Chondrocyte (in vitro differentiated cells): ENCODE data around the gene FPGT. TPM values are rescaled to one million over a fixed set of nuclear protein-coding genes. Genes with fewer than 3 reads are reported as not detected.

Source experiments
- DNase-seq: peaks from one replicate; pipeline ENCODE4 v3.0.0; 2021; ENCODE audit warnings: mixed read lengths, low spot score
- H3K27ac Mint-ChIP-seq: one replicate; pipeline ENCODE4 v1.8.0; 2021; ENCODE audit warnings: mild to moderate bottlenecking, moderate library complexity, mixed read lengths; ENCODE audit not compliant: unreplicated experiment
- H3K27me3 Mint-ChIP-seq: 2 replicates; pipeline ENCODE4 v1.8.0; 2021; ENCODE audit warnings: low read depth, mixed read lengths
- H3K36me3 Mint-ChIP-seq: 2 replicates; pipeline ENCODE4 v1.8.0; 2021; ENCODE audit warnings: low read depth, mixed read lengths
- H3K4me1 Mint-ChIP-seq: 2 replicates; pipeline ENCODE4 v1.8.0; 2021; ENCODE audit warnings: low read depth, mild to moderate bottlenecking, mixed read lengths
- H3K4me3 Mint-ChIP-seq: one replicate; pipeline ENCODE4 v1.8.0; 2021; ENCODE audit warnings: mild to moderate bottlenecking, moderate library complexity, mixed read lengths; ENCODE audit not compliant: unreplicated experiment
- H3K9me3 Mint-ChIP-seq: 2 replicates; pipeline ENCODE4 v1.8.0; 2021; ENCODE audit warnings: low read depth, mixed read lengths
- total RNA-seq: library from RNA; stranded (reverse); gene quantifications from 3 replicates; pipeline ENCODE4 v1.2.1, GENCODE V29; 2021
- TF ChIP-seq, protein P1 (sequence below): fragments of 200-600 bp; sonication (generic); IDR thresholded peaks from 2 replicates; pipeline ENCODE4 v1.5.0; 2021; ENCODE audit warnings: antibody characterized with exemption, mild to moderate bottlenecking, moderate library complexity

FPGT gene
- total RNA-seq, 1 donor from 2014 or later = 11.8 TPM

GRCh38 chr1:74180490-74180889 is 17.6 kb upstream of the FPGT start:
- H3K27me3 Mint-ChIP-seq = peaks cover 7% of the 10 kb centered on the region
- DNase-seq = no peak
- H3K36me3 Mint-ChIP-seq = no peaks in the 10 kb centered on the region
- H3K9me3 Mint-ChIP-seq = no peaks in the 10 kb centered on the region
- no peaks in the 10 kb centered on the region for H3K4me1 Mint-ChIP-seq
- no peak overlapping the region for H3K27ac Mint-ChIP-seq
- TF ChIP-seq, protein P1, sequence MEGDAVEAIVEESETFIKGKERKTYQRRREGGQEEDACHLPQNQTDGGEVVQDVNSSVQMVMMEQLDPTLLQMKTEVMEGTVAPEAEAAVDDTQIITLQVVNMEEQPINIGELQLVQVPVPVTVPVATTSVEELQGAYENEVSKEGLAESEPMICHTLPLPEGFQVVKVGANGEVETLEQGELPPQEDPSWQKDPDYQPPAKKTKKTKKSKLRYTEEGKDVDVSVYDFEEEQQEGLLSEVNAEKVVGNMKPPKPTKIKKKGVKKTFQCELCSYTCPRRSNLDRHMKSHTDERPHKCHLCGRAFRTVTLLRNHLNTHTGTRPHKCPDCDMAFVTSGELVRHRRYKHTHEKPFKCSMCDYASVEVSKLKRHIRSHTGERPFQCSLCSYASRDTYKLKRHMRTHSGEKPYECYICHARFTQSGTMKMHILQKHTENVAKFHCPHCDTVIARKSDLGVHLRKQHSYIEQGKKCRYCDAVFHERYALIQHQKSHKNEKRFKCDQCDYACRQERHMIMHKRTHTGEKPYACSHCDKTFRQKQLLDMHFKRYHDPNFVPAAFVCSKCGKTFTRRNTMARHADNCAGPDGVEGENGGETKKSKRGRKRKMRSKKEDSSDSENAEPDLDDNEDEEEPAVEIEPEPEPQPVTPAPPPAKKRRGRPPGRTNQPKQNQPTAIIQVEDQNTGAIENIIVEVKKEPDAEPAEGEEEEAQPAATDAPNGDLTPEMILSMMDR = no peak
- H3K4me3 Mint-ChIP-seq = no peak overlapping the region

DNA sequence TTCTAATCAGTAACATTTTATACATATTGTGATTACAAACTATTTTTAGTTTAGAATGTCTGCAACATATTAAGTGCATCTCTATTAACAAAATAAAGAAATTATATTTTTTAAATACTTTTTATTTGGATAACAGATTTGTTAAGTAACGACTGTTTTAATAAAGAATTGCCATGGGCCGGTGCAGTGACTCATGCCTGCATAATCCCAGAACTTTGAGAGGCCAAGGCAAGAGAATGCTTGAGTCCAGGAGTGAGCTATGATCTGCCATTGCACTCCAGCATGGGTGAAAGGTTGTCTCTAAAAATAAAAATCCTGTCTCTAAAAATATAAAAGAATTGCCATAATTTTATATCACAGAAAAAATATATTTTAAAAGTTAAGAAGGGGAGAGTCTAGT is 4.1 kb upstream of the FPGT start:
- no peak overlapping the region for H3K4me3 Mint-ChIP-seq
- TF ChIP-seq, protein P1 = no peak
- peaks cover 13% of the 10 kb centered on the region for H3K4me1 Mint-ChIP-seq
- H3K36me3 Mint-ChIP-seq = no peaks in the 10 kb centered on the region
- H3K9me3 Mint-ChIP-seq = no peaks in the 10 kb centered on the region
- no peaks in the 10 kb centered on the region for H3K27me3 Mint-ChIP-seq
- H3K27ac Mint-ChIP-seq = no peak overlapping the region
- DNase-seq = no peak

DNA sequence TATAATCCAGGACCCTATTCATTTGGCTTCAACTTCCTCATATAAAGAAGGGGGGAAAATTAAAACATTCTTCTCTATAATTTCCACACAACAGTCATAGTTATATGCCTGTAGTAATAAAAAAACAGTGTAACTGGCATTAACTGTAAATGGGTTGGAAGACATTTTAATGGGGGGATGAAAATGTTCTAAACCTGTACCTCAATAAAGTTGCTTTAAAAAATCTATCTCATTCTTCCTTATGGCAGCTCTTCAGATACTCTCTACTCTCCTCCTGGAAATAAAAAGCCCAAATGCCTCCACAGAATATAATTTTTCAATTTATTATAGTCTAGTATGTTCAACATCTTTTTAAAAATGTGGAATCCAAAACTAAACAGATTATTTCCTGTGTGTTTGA is 2.7 kb upstream of the FPGT start:
- Mint-ChIP-seq H3K4me3 (no peak overlapping the region), H3K27ac (no peak overlapping the region), H3K4me1 (peaks cover 17% of the 10 kb centered on the region), H3K27me3 (no peaks in the 10 kb centered on the region), H3K9me3 (no peaks in the 10 kb centered on the region), H3K36me3 (no peaks in the 10 kb centered on the region)
- TF ChIP-seq, protein P1 = no peak
- DNase-seq = no peak

GRCh38 chr1:74197255-74197654 is 787 bp upstream of the FPGT start:
- Mint-ChIP-seq H3K4me3 (peak overlapping the region; percentile 90), H3K36me3 (peaks cover 3% of the 10 kb centered on the region), H3K4me1 (peaks cover 17% of the 10 kb centered on the region), H3K27ac (peak overlapping the region; percentile 96), H3K9me3 (no peaks in the 10 kb centered on the region), H3K27me3 (no peaks in the 10 kb centered on the region)
- no peak for DNase-seq
- TF ChIP-seq, protein P1 = no peak

- Mint-ChIP-seq H3K27ac (no peak overlapping the region), H3K9me3 (no peaks in the 10 kb centered on the region), H3K27me3 (no peaks in the 10 kb centered on the region), H3K36me3 (peaks cover 5% of the 10 kb centered on the region), H3K4me1 (peaks cover 17% of the 10 kb centered on the region), H3K4me3 (peak overlapping the region; percentile 90)
- DNase-seq = no peak
- TF ChIP-seq, protein P1 = no peak
Observed at GRCh38 chr1:74199504-74199903, 1.5 kb downstream of the FPGT start.
